GM21529 (cell line): ENCODE measurements around the gene GALM.
"Not testable (repeated sequence)": the region's sequence is repeated elsewhere in the genome, so short reads cannot be mapped to it uniquely, and the experiment has no call there.

Experiments
- ATAC-seq: cut with Tn5 transposase; IDR thresholded peaks from one replicate; pipeline ENCODE4 v1.9.1; 2021; ENCODE audit not compliant: unreplicated experiment

Gene GALM

GRCh38 chr2:38737000-38737698, 71.2 kb downstream of the GALM start:
- not testable (repeated sequence) for ATAC-seq

DNA sequence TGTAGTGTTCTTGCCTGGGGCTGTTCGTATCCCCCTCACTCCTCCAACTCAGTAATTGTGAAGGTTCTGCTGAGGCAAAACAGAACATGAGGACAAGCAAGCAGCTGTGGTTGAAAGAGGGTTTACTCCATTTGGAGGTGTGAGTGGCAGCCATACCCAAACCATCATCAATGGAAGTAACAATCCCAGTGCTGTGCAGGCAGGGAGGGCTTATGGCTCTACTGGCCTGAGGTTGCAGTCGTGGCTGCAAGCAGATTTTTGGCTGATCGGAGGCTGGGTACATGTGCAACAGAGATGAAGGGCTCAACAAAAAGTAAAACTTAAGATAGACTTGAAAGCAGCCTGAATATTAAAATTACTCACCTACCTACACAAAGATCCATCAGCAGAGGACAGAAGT, 72.0 kb downstream of the GALM start:
- ATAC-seq: no peak

GRCh38 chr2:38739524-38739923, 73.6 kb downstream of the GALM start:
- no peak for ATAC-seq

- no peak for ATAC-seq
Measured at GRCh38 chr2:38740851-38741731, 75.2 kb downstream of the GALM start.

DNA sequence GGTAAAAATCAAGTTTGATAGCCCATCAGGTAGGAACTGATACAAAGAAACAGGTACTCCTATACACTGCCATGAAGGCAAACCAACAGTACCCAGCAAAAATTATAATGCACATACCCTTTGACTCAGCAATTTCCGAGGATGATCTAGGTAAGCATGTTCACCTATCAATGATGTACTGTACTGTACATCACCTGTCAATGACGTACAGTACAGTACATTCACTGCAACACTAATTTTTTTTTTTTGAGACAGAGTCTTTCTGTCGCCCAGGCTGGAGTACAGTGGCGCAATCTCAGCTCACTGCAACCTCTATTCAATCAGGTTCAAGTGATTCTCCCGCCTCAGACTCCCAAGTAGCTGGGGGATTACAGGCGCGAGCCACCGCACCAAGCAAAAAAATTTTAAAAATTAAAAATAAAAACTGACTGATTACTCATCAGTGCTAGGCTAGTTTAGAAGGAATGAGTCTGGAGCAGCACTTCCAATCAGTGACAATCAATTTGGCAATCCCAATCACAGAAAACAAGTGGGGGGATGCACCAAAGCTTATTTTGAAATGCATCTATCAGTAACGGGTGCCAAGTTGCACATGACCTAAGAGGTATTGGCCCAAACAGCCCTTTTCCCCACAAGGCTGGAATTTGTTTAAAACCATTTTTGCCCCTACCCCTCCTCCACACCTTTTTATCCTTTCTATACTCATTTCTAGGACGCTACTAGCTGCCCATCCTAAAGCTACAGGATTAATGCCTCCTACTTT, 77.1 kb downstream of the GALM start:
- ATAC-seq: no peak

DNA sequence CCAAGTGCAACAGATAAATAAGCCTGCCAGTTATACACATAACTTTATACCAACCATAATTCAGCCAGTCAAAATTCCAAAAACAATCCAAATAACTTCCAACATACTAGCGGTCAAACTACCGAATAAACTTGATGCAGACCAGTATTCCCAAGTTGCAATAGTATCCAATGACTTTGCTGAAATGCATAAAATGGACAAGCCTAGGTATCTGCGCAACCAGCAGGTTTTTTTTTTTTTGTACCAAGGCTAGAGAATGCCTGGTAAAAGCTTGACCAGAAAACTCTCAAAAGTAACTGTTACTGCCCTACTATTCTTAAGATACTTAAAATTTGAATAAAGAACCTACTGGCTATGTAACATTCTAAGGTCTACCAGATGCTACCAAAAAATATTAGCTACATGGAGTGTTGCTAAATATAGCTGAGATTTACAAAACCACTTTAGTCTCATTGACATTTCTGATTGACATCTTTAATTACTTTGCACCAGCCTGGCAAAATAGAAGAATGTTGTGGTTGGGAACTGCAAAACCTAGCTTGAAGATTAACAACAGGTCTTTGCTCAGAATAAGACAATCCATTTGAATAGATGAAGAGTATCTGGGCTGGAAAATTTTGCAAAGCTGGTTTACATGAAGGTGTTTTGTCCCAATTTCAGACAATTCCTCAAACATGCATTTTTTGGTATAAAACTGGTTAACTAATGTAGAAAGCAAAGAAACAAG, 77.9 kb downstream of the GALM start:
- ATAC-seq: no peak

DNA sequence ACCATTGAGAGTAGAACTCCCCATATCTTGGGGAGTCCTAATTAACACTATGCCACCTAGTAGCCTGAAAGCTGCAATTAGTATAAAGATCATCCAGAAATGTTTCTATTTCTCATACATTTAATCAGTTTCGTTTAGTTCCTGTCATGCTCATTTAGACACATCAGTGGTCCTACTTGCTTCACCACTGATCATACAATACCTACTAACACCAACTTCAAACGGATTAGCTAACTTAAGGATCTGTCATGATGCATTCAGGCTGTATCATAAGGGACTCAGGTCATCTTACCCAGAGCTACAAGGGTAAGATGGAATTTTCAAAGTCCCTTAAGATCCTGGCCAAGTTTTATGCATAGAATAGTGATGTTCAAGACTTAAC, 78.5 kb downstream of the GALM start:
- no peak for ATAC-seq

- no peak for ATAC-seq
Measured at GRCh38 chr2:38745267-38745666, 79.4 kb downstream of the GALM start.

GRCh38 chr2:38747007-38747424, 81.1 kb downstream of the GALM start:
- ATAC-seq: no peak

- no peak for ATAC-seq
Measured at GRCh38 chr2:38747819-38748218, 81.9 kb downstream of the GALM start.

DNA sequence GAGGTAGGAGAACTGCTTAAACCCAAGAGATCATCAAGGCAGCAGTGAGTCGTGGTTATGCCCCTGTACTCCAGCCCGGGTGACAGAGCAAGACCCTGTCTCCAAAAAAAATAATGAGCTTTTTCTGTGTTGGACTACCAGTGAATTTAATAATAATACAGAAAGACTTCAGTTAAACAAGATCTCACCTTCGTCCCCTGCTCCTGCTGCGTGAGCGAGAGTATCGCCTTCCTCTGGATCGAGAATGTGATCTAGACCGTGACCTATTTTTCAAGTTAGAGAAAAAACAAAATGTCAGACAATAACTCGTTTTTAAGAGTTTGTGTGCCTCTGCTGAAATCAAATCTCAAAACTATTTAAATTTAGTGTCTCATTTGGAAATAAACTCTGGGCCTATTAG, 82.5 kb downstream of the GALM start:
- no peak for ATAC-seq

- no peak for ATAC-seq
Measured at GRCh38 chr2:38748943-38749804, 83.3 kb downstream of the GALM start.

- peak; percentile 37 for ATAC-seq
Measured at GRCh38 chr2:38750011-38750890, 84.3 kb downstream of the GALM start.

DNA sequence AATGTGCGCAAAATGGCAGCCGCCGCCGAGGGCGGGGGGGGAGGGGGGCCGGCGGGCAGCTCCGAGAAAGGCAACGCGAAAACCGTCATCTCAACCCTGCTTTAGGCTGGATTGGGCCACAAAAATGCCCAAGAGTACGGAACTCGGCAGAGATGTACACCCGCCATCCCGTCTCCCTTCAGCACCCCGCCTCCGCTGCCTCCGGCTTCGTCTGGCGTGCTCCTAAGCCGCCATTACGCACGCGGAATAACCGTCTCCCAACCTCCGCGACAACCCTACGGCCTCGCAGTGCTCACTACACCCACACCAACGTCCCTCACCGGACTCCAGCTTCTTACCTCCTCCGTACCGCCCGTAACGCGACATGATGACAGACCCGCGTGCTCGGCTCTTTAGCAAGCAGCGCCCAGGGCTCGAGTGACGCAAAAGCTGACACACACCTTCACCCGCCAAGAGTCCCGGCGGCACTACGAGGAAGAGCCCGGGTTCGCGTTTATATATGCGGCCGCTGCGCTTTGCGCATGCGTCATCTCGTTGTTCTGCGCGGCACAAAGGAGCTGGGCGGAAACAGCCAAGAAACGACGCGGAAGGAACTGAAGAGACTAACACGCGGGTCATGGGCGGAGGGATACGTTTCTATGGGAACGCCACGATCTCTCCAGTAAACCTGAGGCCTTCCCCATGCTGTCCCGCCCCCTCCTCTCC, 85.1 kb downstream of the GALM start, which contains the start of gene SRSF7:
Gene SRSF7 (minus strand): TSS at position 471 of the 705 bp plus-strand sequence. CDS start 105 bp downstream, at position 366.
- ATAC-seq: peak; percentile 75

DNA sequence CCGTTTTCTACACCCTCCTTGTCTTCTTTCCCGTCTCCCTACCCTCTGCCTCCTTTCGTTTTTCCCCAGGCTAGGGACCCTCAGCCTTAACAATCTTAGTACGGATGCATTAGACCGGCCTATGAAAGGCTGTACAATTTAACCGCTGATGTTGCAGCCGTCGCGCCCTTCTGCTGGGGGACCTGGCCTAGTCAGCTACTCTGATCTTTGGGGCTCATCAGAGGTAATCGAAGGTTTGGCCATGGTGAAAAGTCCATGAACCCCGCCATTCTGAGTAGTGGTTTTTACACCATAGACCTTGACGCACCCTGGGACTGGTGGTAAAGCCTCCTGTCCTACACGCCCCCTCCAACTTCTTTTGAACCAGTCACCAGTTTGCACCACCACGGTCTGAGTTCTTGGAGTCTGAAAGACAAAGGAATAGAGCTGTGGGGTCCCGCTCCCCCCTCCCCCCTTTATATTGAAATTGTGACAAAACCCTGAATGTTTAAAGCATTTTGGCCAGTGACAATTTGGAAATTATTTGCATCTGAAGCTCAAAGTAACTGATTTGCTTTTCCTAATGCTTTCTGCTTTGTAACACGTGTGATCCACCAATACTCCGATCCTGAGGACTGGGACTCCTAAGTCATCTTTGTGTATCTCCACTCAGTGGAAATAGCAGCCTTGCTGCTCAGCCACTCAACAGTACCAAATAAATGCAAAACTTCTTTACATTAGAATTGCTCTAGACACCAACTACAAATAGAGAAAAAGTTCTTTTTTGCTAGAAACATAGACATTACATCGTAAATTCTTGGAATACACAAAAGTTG, 85.9 kb downstream of the GALM start:
- ATAC-seq: peak; percentile 25

- no peak for ATAC-seq
Measured at GRCh38 chr2:38754049-38754448, 88.1 kb downstream of the GALM start.

GRCh38 chr2:38754506-38754905, 88.6 kb downstream of the GALM start:
- ATAC-seq: no peak
